ENCODE measurements around the gene SLC36A1. TPM values are rescaled to one million over a fixed set of nuclear protein-coding genes. Genes with fewer than 3 reads are reported as not detected.

SLC36A1 gene
- total and polyA plus RNA-seq, 2 of the 8 experiments (the other 6 are each of a cell fraction or from before 2014, with no cell fraction given), result 6.6 to 9.6 TPM

DNA sequence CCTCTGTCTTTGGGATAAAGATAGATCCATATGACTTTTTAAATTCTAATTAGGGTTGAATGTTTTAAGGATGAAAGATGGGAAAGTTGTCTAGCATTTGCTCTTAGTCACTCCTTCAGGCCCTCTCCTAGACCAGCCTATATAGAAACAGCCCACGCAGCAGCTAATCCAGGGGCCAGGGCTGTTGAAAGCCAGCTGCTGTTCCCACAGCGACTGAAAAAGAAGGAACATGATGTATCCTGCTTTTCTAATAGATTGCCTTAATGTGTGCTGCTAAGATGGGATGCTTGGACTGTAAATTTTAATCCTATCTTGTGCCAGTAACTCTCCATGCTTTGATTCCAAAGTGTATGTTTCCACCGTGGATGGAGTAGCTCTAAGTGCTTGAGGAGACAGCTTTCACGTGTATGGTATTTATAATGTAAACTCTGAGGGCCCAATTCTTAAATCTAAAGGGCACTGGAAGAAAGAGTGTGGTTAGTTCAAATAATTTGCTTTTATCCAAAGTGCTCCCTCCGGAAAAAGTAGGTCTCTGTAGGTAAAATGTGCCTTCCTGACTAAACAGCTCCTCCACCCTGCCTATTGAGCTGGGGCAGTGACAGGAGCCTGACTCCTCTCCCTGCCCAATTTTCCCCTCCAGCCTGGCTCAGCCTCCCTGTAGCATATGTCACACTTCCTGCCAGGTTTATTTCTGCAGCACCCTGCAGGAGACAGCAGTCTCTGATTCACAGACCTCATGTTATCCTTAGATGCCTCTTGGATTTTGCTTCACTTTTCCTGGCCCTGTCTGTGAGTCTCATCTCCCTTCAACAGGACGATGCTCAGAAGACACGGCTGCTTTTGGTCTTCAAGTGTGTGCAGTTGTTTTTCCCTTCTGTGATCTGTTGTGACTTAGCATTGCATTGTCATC, 33.2 kb downstream of the SLC36A1 start:
- Histone ChIP-seq H3K23me2 (ENCODE audit: low read depth, low read length) (peaks cover 3% of the 10 kb centered on the region; the same call in 1 of the 2 replicates), H2BK12ac (ENCODE audit: low read depth, low read length) (no peak overlapping the region), H3K79me2 (ENCODE audit: control insufficient read depth in 1 of 2, insufficient read depth in 2 of 2, low read length in 2 of 2) (no peaks in the 10 kb centered on the region), H2BK20ac (ENCODE audit: low read length) (peak overlapping the region; percentile 9; the same call in 1 of the 2 replicates), H3K23ac (ENCODE audit: insufficient read length) (no peak overlapping the region), H3K27ac (ENCODE audit: low read depth, low read length) (no peak overlapping the region), H2AK5ac (ENCODE audit: low read depth, low read length) (no peak overlapping the region; the same call in none of the 2 replicates), H3K4me2 (ENCODE audit: insufficient read depth in 1 of 2, low read depth in 2 of 2, low read length in 2 of 2) (0 out of 4 replicates have a peak overlapping the region, but pooled peaks of 1 of the 2 experiments have one; percentile 12), H4K8ac (ENCODE audit: extremely low read depth, insufficient read depth, low read length) (no peak overlapping the region), H3K56ac (replicated peaks; ENCODE audit: insufficient read length, low read depth, low read length) (no peak overlapping the region), H3K9me3 (ENCODE audit: insufficient read depth in 2 of 2, low read depth in 1 of 2, low read length in 1 of 2) (no peaks in the 10 kb centered on the region), H3K9ac (replicated peaks in 1 of 4; ENCODE audit: extremely low read depth in 1 of 4, low read depth in 3 of 4, low read length in 3 of 4) (no peak overlapping the region; a peak in 1 of 7 replicates), H3K79me1 (ENCODE audit: low read depth, low read length) (no peaks in the 10 kb centered on the region), H4K5ac (ENCODE audit: insufficient read length, low read depth, low read length) (no peak overlapping the region), H3K14ac (ENCODE audit: insufficient read length) (no peak overlapping the region), H4K91ac (replicated peaks; ENCODE audit: insufficient read length, low read length) (no peak overlapping the region), H2BK5ac (ENCODE audit: low read depth, low read length) (no peak overlapping the region), H3K18ac (ENCODE audit: extremely low read depth, low read length) (no peak overlapping the region), H2AFZ (ENCODE audit: low read length) (no peak overlapping the region), H2BK15ac (ENCODE audit: low read length) (no peak overlapping the region), H3K27me3 (replicated peaks in 1 of 4; ENCODE audit: control insufficient read depth in 3 of 4, extremely low read depth in 1 of 4, insufficient read depth in 3 of 4, low read length in 3 of 4) (no peaks in the 10 kb centered on the region), H2BK120ac (replicated peaks; ENCODE audit: low read depth, low read length) (no peak overlapping the region), H4K20me1 (replicated peaks in 1 of 2; ENCODE audit: control insufficient read depth in 1 of 2, insufficient read depth in 2 of 2, low read length in 2 of 2) (no peaks in the 10 kb centered on the region), H3K4me1 (replicated peaks in 1 of 4; ENCODE audit: control insufficient read depth in 3 of 4, insufficient read depth in 4 of 4, low read length in 3 of 4) (peaks cover 0 to 18% (median 11%) of the 10 kb centered on the region in 4 experiments; a peak in 2 of 7 replicates), H3K4me3 (ENCODE audit: extremely low read depth in 1 of 4, insufficient read depth in 2 of 4, low read depth in 3 of 4, low read length in 4 of 4) (no peak overlapping the region), H3K4ac (replicated peaks; ENCODE audit: insufficient read length, low read depth, low read length) (peak overlapping the region; percentile 61), H3K36me3 (ENCODE audit: control insufficient read depth in 2 of 4, insufficient read depth in 4 of 4, low read length in 3 of 4) (peaks cover 0 to 5% (median 0%) of the 10 kb centered on the region in 4 experiments; a peak in 2 of 8 replicates)
- 80% methylated on average over 7 of the region's 7 CpGs; no CpG with 5 or more reads in 1 of the 2 experiments for WGBS, 2 experiments (ENCODE audit: extremely low coverage in 1 of 2, insufficient coverage in 1 of 2, insufficient read length in 1 of 2, insufficient replicate concordance in 2 of 2, low coverage in 1 of 2, low lambda C conversion rate in 2 of 2, missing lambda C conversion rate in 1 of 2)
- no peak for DNase-seq (ENCODE audit: low read depth in 1 of 2, low spot score in 2 of 2)
- ChIA-PET CTCF (ENCODE audit: partially characterized antibody) (interaction anchor here (0.6 to 8.6 kb wide), 7 partner anchors 16 to 544 kb away, joined by 3 to 72 read pairs (median 3); no protein-coding TSS in a partner anchor), POLR2A (ENCODE audit: partially characterized antibody) (interaction anchor here (1.1 kb wide), 1 partner anchor 9 kb away, joined by 3 read pairs; no protein-coding TSS in a partner anchor)
- peak; percentile 13 for FAIRE-seq
- TF ChIP-seq SIRT6 (IDR thresholded peaks at IDR 0.05; ENCODE audit: low read length) (no peak), HDAC2 (IDR thresholded peaks at IDR 0.05; ENCODE audit: borderline replicate concordance in 1 of 2, low read depth in 2 of 2, low read length in 2 of 2) (no peak)
